ENCODE measurements around the gene MYCBP2. TPM values are rescaled to one million over a fixed set of nuclear protein-coding genes. Genes with fewer than 3 reads are reported as not detected.

The MYCBP2 gene
- total RNA-seq, 3 donors from 2014 or later, result 179 to 282 (median 181) TPM

DNA sequence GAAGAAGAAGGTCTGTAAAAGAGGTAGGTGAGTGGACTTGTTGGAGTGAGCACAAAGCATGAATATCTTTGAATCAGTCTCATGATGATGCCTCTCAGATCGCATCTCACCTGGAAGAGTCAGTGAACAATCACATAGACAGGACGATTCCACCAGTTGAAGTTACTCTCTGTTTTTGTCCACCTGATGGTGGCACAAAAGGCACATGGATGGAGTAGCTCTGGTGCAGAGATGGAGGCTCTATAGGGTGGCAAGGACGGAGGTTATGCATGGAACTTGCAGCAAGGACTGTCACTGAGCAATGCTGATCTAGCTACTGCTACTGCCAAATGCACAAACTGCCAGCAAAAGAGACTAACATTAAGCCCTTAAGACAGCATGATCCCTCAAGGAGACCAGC is 10.3 kb upstream of the MYCBP2 start:
- no peak overlapping the region for H3K4me3 ChIP-seq
- no peak overlapping the region for H3K27ac ChIP-seq
- intact Hi-C loops (cut with DNase I; ENCODE audit: low total_unique reads), result no loop called here
- H3K27me3 ChIP-seq, result no peaks in the 10 kb centered on the region
- H3K36me3 ChIP-seq, result no peaks in the 10 kb centered on the region
- no peaks in the 10 kb centered on the region for H3K9me3 ChIP-seq
- no peaks in the 10 kb centered on the region for H3K4me1 ChIP-seq
- no peak for DNase-seq (ENCODE audit: low spot score in 2 of 2)
- TF ChIP-seq POLR2AphosphoS5 (IDR thresholded peaks at IDR 0.05) (no peak), POLR2A (IDR thresholded peaks at IDR 0.05) (no peak)
- TF ChIP-seq, protein P1, sequence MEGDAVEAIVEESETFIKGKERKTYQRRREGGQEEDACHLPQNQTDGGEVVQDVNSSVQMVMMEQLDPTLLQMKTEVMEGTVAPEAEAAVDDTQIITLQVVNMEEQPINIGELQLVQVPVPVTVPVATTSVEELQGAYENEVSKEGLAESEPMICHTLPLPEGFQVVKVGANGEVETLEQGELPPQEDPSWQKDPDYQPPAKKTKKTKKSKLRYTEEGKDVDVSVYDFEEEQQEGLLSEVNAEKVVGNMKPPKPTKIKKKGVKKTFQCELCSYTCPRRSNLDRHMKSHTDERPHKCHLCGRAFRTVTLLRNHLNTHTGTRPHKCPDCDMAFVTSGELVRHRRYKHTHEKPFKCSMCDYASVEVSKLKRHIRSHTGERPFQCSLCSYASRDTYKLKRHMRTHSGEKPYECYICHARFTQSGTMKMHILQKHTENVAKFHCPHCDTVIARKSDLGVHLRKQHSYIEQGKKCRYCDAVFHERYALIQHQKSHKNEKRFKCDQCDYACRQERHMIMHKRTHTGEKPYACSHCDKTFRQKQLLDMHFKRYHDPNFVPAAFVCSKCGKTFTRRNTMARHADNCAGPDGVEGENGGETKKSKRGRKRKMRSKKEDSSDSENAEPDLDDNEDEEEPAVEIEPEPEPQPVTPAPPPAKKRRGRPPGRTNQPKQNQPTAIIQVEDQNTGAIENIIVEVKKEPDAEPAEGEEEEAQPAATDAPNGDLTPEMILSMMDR (IDR thresholded peaks at IDR 0.05), result no peak

DNA sequence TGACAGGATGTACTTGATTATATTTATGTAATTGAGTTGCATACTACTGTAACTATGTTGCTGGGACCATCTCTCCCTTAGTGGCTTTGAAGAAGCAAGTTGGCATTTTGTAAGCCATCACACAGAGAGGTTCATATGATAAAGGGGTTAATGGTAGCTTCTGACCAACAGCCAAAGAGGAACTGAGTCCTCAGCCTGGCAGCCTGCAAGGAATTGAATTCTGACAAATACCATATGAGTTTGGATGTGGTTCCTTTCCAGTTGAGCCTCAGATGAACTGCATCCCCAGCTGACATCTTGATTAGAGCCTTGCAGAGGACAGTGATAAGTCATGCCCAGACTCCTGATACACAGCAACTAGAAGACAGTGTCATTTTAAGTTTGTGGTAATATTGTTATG is 8.6 kb upstream of the MYCBP2 start:
- intact Hi-C loops (cut with DNase I; ENCODE audit: low total_unique reads), result no loop called here
- Histone ChIP-seq H3K27me3 (no peaks in the 10 kb centered on the region), H3K36me3 (no peaks in the 10 kb centered on the region), H3K4me1 (no peaks in the 10 kb centered on the region), H3K27ac (no peak overlapping the region), H3K9me3 (no peaks in the 10 kb centered on the region), H3K4me3 (no peak overlapping the region)
- TF ChIP-seq, protein P1 (IDR thresholded peaks at IDR 0.05), result no peak
- TF ChIP-seq POLR2AphosphoS5 (IDR thresholded peaks at IDR 0.05) (no peak), POLR2A (IDR thresholded peaks at IDR 0.05) (no peak)
- DNase-seq (ENCODE audit: low spot score in 2 of 2), result no peak

DNA sequence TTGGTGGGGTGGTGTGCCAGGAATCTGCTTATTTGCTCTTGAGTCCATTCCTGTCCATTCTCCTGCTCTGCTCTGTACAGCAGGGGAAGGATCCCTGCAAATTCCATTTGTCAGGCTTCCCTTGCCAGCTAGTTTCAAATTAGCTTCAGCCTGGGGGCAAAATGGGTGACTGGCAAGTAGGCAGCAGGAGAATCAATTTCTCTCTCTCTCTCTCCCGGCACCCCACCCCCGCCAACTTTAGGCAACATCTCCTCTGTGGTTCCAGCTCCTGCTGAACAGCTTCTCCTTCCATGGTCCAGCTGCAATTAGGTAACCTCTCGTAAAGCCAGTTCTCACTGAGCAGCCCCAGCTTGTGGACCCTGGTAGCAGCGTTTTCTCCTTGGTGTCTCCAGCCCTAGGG is 6.7 kb upstream of the MYCBP2 start:
- Histone ChIP-seq H3K36me3 (no peaks in the 10 kb centered on the region), H3K27me3 (no peaks in the 10 kb centered on the region), H3K4me3 (no peak overlapping the region), H3K27ac (no peak overlapping the region), H3K9me3 (no peaks in the 10 kb centered on the region), H3K4me1 (peaks cover 2 to 3% of the 10 kb centered on the region in 2 donors)
- DNase-seq (ENCODE audit: low spot score in 2 of 2), result no peak
- TF ChIP-seq POLR2A (IDR thresholded peaks at IDR 0.05), result no peak
- TF ChIP-seq, protein P1 (IDR thresholded peaks at IDR 0.05), result no peak
- TF ChIP-seq POLR2AphosphoS5 (IDR thresholded peaks at IDR 0.05), result no peak
- intact Hi-C loops (cut with DNase I; ENCODE audit: low total_unique reads), result no loop called here

DNA sequence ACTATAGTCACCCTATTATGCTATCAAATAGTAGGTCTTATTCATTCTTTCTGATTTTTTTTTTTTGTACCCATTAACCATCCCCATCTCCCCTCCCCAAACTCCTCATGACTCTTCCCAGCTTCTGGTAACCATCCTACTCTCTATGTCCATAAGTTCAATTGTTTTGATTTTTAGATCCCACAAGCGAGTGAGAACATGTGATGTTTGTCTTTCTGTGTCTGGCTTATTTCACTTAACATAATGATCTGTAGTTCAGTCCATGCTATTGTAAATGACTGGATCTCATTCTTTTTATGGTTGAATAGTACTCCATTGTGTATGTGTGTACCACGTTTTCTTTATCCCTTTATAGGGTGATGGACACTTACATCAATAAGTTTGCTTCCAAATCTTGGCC is 4.5 kb upstream of the MYCBP2 start:
- intact Hi-C loops (cut with DNase I; ENCODE audit: low total_unique reads), result no loop called here
- TF ChIP-seq POLR2A (IDR thresholded peaks at IDR 0.05) (no peak), POLR2AphosphoS5 (IDR thresholded peaks at IDR 0.05) (no peak)
- TF ChIP-seq, protein P1 (IDR thresholded peaks at IDR 0.05), result no peak
- DNase-seq (ENCODE audit: low spot score in 2 of 2), result no peak
- Histone ChIP-seq H3K27ac (no peak overlapping the region), H3K9me3 (no peaks in the 10 kb centered on the region), H3K4me3 (no peak overlapping the region), H3K27me3 (no peaks in the 10 kb centered on the region), H3K4me1 (peaks cover 4 to 8% of the 10 kb centered on the region in 2 donors), H3K36me3 (no peaks in the 10 kb centered on the region)

DNA sequence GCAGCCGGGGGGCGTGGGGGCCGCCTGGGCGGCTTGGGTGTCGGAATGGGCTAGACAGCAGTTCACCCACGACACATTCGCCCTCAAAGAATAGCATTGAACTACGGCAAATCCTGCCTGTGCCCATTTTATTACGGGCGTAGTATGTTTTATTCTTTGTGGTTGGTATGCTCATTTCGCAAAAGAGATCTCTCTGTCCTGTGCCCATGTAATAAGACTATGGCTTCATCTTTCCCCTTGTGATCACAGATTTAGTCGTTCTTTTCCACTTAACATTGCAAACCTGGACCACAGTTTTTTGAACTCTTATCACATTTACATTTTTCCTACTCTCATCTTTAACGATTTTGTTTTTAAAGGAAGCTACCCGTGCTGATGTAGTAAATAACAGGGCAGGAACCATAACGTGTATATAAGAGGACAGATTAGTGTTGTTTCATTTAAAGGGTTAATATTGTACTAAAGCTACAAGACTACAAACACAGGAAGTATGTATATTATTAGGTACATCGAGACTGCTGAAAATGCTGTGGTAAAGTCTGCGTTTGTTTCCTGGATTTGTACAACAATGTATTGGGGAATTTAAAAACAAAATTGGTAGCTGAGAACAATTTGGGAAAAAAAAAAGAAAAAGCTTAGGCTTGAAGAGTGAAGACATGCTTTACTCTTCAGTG is 3.2 kb upstream of the MYCBP2 start:
- TF ChIP-seq POLR2A (IDR thresholded peaks at IDR 0.05), result no peak
- TF ChIP-seq, protein P1 (IDR thresholded peaks at IDR 0.05), result no peak
- TF ChIP-seq POLR2AphosphoS5 (IDR thresholded peaks at IDR 0.05), result no peak
- Histone ChIP-seq H3K27me3 (no peaks in the 10 kb centered on the region), H3K4me1 (peaks cover 4 to 8% of the 10 kb centered on the region in 2 donors), H3K36me3 (no peaks in the 10 kb centered on the region), H3K27ac (peak overlapping the region; percentile 70 to 79), H3K9me3 (no peaks in the 10 kb centered on the region), H3K4me3 (peak overlapping the region; percentile 80 to 84 (median 81))
- intact Hi-C loops (cut with DNase I; ENCODE audit: low total_unique reads), result loop anchor here (5.0 kb wide), 1 partner anchor 853 kb away; no protein-coding TSS in a partner anchor
- DNase-seq (ENCODE audit: low spot score in 2 of 2), result no peak
